PC-9 (cell line): ENCODE data around the gene FNDC7. TPM values are rescaled to one million over a fixed set of nuclear protein-coding genes. Genes with fewer than 3 reads are reported as not detected.

Experiments used
- BruUV-seq: library from RNA; stranded (reverse); fragments of 400-500 nt; replicated peaks from 2 replicates; lab custom pipeline; 2021; lab: Mats Ljungman, UMichigan
- CTCF ChIA-PET: fragments of 300-600 bp; sonication (Branson Sonifier 250); formaldehyde crosslinking; loops from one replicate; lab custom pipeline; 2022; ENCODE audit warnings: antibody characterized with exemption; lab: Charles Lee
- POLR2A ChIA-PET: fragments of 300-600 bp; sonication (Branson Sonifier 250); formaldehyde crosslinking; loops from one replicate; lab custom pipeline; 2022; ENCODE audit warnings: antibody characterized with exemption; ENCODE audit not compliant: unreplicated experiment; lab: Charles Lee
- DNase-seq, 2 experiments: peaks; one replicate each; pipeline versions ENCODE4 v3.0.0 to v3.0.0-alpha.2; 2015 to 2022; ENCODE audit warnings: mixed read lengths in 1 of 2
- H2AFZ ChIP-seq: fragments of 200-600 bp; sonication (generic); 2 replicates; pipeline ENCODE4 v1.8.1; 2017; ENCODE audit warnings: antibody characterized with exemption
- H3F3A ChIP-seq: fragments of 200-600 bp; sonication (generic); 2 replicates; pipeline ENCODE4 v1.8.1; 2017; ENCODE audit warnings: antibody characterized with exemption, mild to moderate bottlenecking, low read depth; ENCODE audit not compliant: insufficient read depth
- H3K27ac ChIP-seq: fragments of 200-600 bp; sonication (generic); 2 replicates; pipeline ENCODE4 v1.6.1; 2016; ENCODE audit warnings: mixed run types
- H3K27me3 ChIP-seq: fragments of 200-600 bp; sonication (generic); 2 replicates; pipeline ENCODE4 v1.6.1; 2016; ENCODE audit warnings: low read depth, mixed run types; ENCODE audit not compliant: insufficient read depth
- H3K36me3 ChIP-seq: fragments of 200-600 bp; sonication (generic); 2 replicates; pipeline ENCODE4 v1.6.1; 2016; ENCODE audit warnings: low read depth, mixed run types
- H3K4me1 ChIP-seq: fragments of 200-600 bp; sonication (generic); replicated peaks from 2 replicates; pipeline ENCODE4 v1.6.1; 2016; ENCODE audit warnings: mixed run types; ENCODE audit not compliant: insufficient read depth
- H3K4me2 ChIP-seq: fragments of 200-600 bp; sonication (generic); 2 replicates; pipeline ENCODE4 v1.6.1; 2017; ENCODE audit warnings: mixed run types
- H3K4me3 ChIP-seq: fragments of 200-600 bp; sonication (generic); 2 replicates; pipeline ENCODE4 v1.6.1; 2016; ENCODE audit warnings: mixed run types
- H3K79me2 ChIP-seq: fragments of 200-600 bp; sonication (generic); 2 replicates; pipeline ENCODE4 v1.6.1; 2017; ENCODE audit warnings: low read depth, mixed run types
- H3K9me2 ChIP-seq: fragments of 200-600 bp; sonication (generic); 2 replicates; pipeline ENCODE4 v1.8.1; 2017; ENCODE audit warnings: mild to moderate bottlenecking; ENCODE audit not compliant: insufficient read depth
- H3K9me3 ChIP-seq: fragments of 200-600 bp; sonication (generic); 2 replicates; pipeline ENCODE4 v1.8.1; 2016; ENCODE audit warnings: low read depth; ENCODE audit not compliant: insufficient read depth
- H4K20me1 ChIP-seq: fragments of 200-600 bp; sonication (generic); 2 replicates; pipeline ENCODE4 v1.8.1; 2017; ENCODE audit not compliant: insufficient read depth
- EZH2 ChIP-seq: fragments of 200-600 bp; sonication (generic); IDR thresholded peaks from 2 replicates; pipeline ENCODE4 v1.8.0; 2017; ENCODE audit warnings: antibody characterized with exemption, low read depth
- intact Hi-C: fragments of 100-400 bp; cut with micrococcal nuclease; formaldehyde crosslinking; loops from one replicate; pipeline ENCODE4 v1.10.0; 2022; ENCODE audit not compliant: unreplicated experiment
- total RNA-seq: library from RNA; stranded (reverse); gene quantifications from 2 replicates; pipeline ENCODE4 v1.2.3, GENCODE V29; 2021
- TF ChIP-seq, protein P1 (sequence below): fragments of 200-600 bp; sonication (generic); conservative IDR thresholded peaks from 2 replicates; pipeline ENCODE4 v1.6.1; 2017; ENCODE audit warnings: mixed run types, antibody characterized with exemption, mild to moderate bottlenecking, moderate library complexity

Gene FNDC7
- total RNA-seq, 1 experiment from 2014 or later: 0.20 TPM

DNA sequence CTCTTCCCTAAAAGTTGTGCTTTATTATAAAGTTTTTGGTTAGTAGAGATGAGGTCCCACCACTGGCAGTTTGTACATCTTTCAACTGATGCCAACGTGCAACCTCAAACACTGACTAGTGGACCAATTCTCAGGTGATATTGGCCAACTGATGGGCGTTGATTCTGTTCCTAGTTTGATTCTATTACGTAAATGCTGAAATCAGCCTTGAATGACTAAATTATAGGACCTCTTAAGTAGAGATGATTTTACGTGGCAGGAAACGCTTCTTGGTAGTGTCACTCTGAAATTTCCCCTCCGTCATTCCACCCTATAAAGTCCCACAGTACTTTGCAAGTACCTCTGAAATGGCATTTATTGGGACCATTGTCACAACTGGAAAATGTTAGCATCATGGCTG lies 8.8 kb upstream of the FNDC7 start:
- no peaks in the 10 kb centered on the region for H3K79me2 ChIP-seq
- peak overlapping the region; percentile 17 for H3K4me2 ChIP-seq
- H3K4me1 ChIP-seq: peaks cover 15% of the 10 kb centered on the region
- intact Hi-C loops: no loop called here
- no peaks in the 10 kb centered on the region for H3K27me3 ChIP-seq
- H3K9me3 ChIP-seq: no peaks in the 10 kb centered on the region
- H3K36me3 ChIP-seq: peaks cover 24% of the 10 kb centered on the region
- H3K4me3 ChIP-seq: no peak overlapping the region
- no TSS peak for BruUV-seq
- TF ChIP-seq, protein P1, sequence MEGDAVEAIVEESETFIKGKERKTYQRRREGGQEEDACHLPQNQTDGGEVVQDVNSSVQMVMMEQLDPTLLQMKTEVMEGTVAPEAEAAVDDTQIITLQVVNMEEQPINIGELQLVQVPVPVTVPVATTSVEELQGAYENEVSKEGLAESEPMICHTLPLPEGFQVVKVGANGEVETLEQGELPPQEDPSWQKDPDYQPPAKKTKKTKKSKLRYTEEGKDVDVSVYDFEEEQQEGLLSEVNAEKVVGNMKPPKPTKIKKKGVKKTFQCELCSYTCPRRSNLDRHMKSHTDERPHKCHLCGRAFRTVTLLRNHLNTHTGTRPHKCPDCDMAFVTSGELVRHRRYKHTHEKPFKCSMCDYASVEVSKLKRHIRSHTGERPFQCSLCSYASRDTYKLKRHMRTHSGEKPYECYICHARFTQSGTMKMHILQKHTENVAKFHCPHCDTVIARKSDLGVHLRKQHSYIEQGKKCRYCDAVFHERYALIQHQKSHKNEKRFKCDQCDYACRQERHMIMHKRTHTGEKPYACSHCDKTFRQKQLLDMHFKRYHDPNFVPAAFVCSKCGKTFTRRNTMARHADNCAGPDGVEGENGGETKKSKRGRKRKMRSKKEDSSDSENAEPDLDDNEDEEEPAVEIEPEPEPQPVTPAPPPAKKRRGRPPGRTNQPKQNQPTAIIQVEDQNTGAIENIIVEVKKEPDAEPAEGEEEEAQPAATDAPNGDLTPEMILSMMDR: no peak
- no peak for TF ChIP-seq EZH2
- peaks cover 52% of the 10 kb centered on the region for H3F3A ChIP-seq
- H4K20me1 ChIP-seq: peaks cover 14% of the 10 kb centered on the region
- CTCF ChIA-PET: no interaction called here
- no peaks in the 10 kb centered on the region for H3K9me2 ChIP-seq
- no peak overlapping the region for H2AFZ ChIP-seq
- 0 out of 2 replicates have a peak overlapping the region, but pooled peaks have one; percentile 6 for H3K27ac ChIP-seq
- POLR2A ChIA-PET: interaction anchor here (0.7 kb wide), 1 partner anchor 90 kb away, joined by 3 read pairs; no protein-coding TSS in a partner anchor
- DNase-seq: no peak

DNA sequence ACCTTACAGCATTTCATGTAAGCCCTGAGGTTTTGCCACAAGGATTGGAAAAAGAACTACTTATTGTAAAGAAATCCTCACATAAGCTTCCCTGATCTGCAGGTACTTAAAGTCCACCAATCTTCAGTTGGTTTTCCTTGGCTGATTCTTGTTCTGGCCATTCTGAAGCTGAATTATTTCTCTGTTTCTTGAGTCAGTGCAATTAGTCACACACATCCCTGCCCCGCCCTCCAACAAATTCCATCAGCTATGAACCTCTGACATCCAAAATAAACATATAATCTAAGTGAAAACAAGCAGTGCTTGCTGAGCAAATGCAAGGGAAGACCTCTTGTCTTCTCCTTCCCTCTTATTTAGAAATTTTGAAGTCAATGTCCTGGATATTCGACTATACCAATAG lies 8.2 kb upstream of the FNDC7 start:
- H3K79me2 ChIP-seq: no peaks in the 10 kb centered on the region
- peaks cover 15% of the 10 kb centered on the region for H3K4me1 ChIP-seq
- H3K27me3 ChIP-seq: no peaks in the 10 kb centered on the region
- peaks cover 46% of the 10 kb centered on the region for H3F3A ChIP-seq
- peaks cover 14% of the 10 kb centered on the region for H4K20me1 ChIP-seq
- H3K27ac ChIP-seq: 0 out of 2 replicates have a peak overlapping the region, but pooled peaks have one; percentile 6
- ChIA-PET CTCF (no interaction called here), POLR2A (interaction anchor here (0.7 kb wide), 1 partner anchor 90 kb away, joined by 3 read pairs; no protein-coding TSS in a partner anchor)
- H2AFZ ChIP-seq: no peak overlapping the region
- peak; percentile 24 to 77 for DNase-seq
- intact Hi-C loops: no loop called here
- BruUV-seq: no TSS peak
- H3K9me3 ChIP-seq: no peaks in the 10 kb centered on the region
- H3K36me3 ChIP-seq: peaks cover 20% of the 10 kb centered on the region; the same call in 1 of the 2 replicates
- H3K4me3 ChIP-seq: no peak overlapping the region
- TF ChIP-seq, protein P1: no peak
- TF ChIP-seq EZH2: no peak
- H3K4me2 ChIP-seq: peak overlapping the region; percentile 17
- H3K9me2 ChIP-seq: no peaks in the 10 kb centered on the region

DNA sequence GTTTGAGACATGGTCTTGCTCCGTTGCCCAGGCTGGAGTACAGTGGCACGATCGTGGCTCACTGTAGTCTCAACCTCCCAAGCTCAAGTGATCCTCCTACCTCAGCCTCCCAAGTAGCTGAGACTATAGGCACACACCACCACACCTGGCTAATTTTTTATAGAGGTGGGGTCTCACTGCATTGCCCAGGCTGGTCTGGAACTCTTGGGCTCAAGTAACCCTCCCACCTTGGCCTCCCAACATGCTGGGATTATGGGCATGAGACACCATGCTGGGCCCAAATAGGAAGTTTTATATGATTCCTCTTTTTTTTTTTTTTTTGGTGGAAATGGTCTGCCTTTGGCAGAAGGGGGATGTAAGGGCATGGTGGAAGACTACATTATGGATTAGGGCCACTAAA lies 6.1 kb upstream of the FNDC7 start:
- peaks cover 26% of the 10 kb centered on the region for H3F3A ChIP-seq
- ChIA-PET CTCF (no interaction called here), POLR2A (no interaction called here)
- peaks cover 6% of the 10 kb centered on the region; the same call in 1 of the 2 replicates for H4K20me1 ChIP-seq
- no peaks in the 10 kb centered on the region for H3K79me2 ChIP-seq
- H3K9me2 ChIP-seq: no peaks in the 10 kb centered on the region
- BruUV-seq: no TSS peak
- peaks cover 15% of the 10 kb centered on the region for H3K4me1 ChIP-seq
- no peaks in the 10 kb centered on the region for H3K27me3 ChIP-seq
- intact Hi-C loops: no loop called here
- H3K4me3 ChIP-seq: no peak overlapping the region
- no peaks in the 10 kb centered on the region for H3K36me3 ChIP-seq
- H2AFZ ChIP-seq: no peak overlapping the region
- no peak overlapping the region for H3K4me2 ChIP-seq
- no peaks in the 10 kb centered on the region for H3K9me3 ChIP-seq
- DNase-seq: no peak
- TF ChIP-seq, protein P1: no peak
- TF ChIP-seq EZH2: no peak
- H3K27ac ChIP-seq: no peak overlapping the region
